Placental epithelial cell (primary cell): ENCODE data around the gene PRAME. TPM values are rescaled to one million over a fixed set of nuclear protein-coding genes. Genes with fewer than 3 reads are reported as not detected.

Source experiments
- small RNA-seq: library from RNA; depleted of rRNA; stranded (forward); fragments of <200 nt; gene quantifications from one replicate; pipeline ENCODE3, GENCODE V24; 2012
- total RNA-seq: library from RNA; depleted of rRNA; stranded (reverse); fragments of >200 nt; gene quantifications from 2 replicates; pipeline ENCODE4 v1.2.3, GENCODE V29; 2012

The PRAME gene, protein sequence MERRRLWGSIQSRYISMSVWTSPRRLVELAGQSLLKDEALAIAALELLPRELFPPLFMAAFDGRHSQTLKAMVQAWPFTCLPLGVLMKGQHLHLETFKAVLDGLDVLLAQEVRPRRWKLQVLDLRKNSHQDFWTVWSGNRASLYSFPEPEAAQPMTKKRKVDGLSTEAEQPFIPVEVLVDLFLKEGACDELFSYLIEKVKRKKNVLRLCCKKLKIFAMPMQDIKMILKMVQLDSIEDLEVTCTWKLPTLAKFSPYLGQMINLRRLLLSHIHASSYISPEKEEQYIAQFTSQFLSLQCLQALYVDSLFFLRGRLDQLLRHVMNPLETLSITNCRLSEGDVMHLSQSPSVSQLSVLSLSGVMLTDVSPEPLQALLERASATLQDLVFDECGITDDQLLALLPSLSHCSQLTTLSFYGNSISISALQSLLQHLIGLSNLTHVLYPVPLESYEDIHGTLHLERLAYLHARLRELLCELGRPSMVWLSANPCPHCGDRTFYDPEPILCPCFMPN
- not detected in 2 replicates for total RNA-seq

DNA sequence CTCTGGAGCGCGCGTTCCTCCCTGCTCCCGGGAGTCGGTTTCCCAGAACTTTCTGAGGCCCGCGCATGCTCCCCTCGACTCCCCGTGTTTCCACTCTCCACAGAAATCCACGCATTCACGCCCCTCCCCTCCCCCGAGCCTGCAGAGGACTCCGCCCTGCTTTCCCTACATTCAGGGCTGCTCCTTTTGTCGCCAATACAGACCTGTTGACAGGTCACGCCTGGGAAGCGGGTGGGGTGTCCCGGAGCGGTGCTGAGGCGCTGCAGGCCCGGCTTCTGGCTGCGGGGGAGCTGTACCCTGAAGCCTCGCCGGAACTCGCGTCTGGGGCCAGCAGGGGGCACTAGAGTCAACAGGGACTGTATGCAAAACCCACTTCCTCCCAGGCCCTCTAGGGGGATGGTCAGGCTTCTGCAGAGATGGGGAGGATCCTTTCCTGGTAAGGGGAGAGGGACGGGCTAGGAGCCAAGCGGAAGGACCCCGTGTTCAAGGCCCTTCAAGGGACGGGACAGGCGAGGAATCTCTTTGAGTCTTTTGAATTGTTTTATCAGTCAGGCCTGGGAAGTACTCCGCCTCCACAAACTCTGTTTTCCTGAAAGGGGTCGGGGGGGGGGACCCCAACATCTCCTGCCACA, at the start of gene PRAME:
TSS of gene PRAME (minus strand) at position 294 of the 632 bp plus-strand sequence. CDS start 2,433 bp downstream, outside the sequence.

GRCh38 chr22:22520020-22520656, 38.9 kb downstream of the PRAME start, which contains the start of gene ZNF280A:
Gene ZNF280A, minus strand, starts transcription at chr22:22520270. Its CDS starts 4,640 bp downstream, at chr22:22515630.

DNA sequence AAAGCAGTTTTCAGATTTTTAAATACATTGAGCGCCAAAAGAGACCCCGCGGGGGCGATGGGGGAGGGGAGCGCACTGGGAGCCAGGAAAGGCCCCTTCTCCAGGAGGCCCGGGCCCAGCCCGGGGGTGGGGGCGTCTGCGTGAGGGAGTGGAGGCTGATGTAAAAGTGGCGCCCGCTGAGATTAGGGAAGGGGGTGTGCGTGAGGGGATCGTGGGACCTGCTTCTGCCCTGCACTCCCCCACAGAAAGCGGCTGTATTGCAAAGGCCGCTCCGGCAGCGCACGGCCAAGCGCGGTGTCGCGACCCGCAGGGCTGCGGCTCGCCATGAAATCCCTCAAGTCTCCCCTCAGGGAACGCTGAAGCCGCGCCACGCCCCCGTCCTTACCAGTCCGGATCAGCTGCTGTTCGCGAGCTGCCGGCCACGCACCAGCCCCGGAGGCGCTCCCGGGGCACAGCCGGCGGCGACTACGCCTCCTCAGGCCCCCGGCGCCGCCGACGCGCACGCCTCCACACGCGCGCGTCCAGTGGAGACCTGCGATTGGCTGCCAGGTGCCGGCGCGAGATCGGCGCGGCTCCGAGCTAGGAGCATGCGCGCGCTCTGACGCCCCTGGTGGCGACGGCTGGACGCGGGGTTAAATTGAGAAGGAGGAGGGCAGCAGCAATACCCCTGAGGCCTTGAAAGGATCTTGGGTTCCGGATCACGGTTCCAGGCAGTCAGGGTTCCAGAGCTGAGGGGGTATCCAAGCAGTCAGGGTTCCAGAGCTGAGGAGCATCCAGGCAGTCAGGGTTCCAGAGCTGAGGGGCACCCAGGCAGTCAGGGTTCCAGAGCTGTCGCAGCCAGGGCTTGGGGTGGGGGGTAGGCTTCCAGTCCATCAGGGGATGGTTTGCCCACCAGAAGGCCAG, 50.5 kb downstream of the PRAME start, which contains the start of gene ZNF280B:
TSS of gene ZNF280B (minus strand) at position 469 of the 903 bp plus-strand sequence. CDS start 19,344 bp downstream, outside the sequence.

Small RNA genes within 50 kb of the gene (small RNA-seq; reads per million reads assigned to genes)
- not detected for gene IGLV2-34

Other genes with a start within 250 kb of the PRAME start
- under 0.01 TPM in 1 of 2 replicates, not detected in the other for gene ZNF280B, start 50.5 kb downstream of the PRAME start, total RNA-seq
- not detected in 2 replicates for gene ZNF280A, start 39.0 kb downstream of the PRAME start, total RNA-seq
- gene GGTLC2, start 85.3 kb upstream of the PRAME start, total RNA-seq: 1.5 and 2.0 TPM in 2 replicates